H9 (cell line): ENCODE data around the gene C19orf25. TPM values are rescaled to one million over a fixed set of nuclear protein-coding genes. Genes with fewer than 3 reads are reported as not detected.
A peak's percentile ranks its signal among the peaks of the same experiment; 100 is the strongest.

Source experiments
- DNase-seq: peaks from one replicate; pipeline ENCODE4 v3.0.0-alpha.2; 2017
- H2AFZ ChIP-seq: one replicate; pipeline ENCODE4 v1.6.1; 2013; ENCODE audit warnings: mild to moderate bottlenecking, low read length, control low read depth, moderate library complexity
- H2AK5ac ChIP-seq: 2 replicates; pipeline ENCODE4 v1.6.1; 2013; ENCODE audit warnings: low read length, control low read depth, mixed read lengths; ENCODE audit not compliant: insufficient read length
- H2BK120ac ChIP-seq: one replicate; pipeline ENCODE4 v1.6.1; 2013; ENCODE audit warnings: low read depth, mild to moderate bottlenecking, low read length, control low read depth, inconsistent platforms; ENCODE audit not compliant: poor library complexity, severe bottlenecking
- H2BK12ac ChIP-seq: 2 replicates; pipeline ENCODE4 v1.6.1; 2013; ENCODE audit warnings: low read length, control low read depth, mixed read lengths, low read depth; ENCODE audit not compliant: insufficient read length
- H2BK15ac ChIP-seq: 2 replicates; pipeline ENCODE4 v1.6.1; 2013; ENCODE audit warnings: low read depth, low read length, control low read depth
- H2BK20ac ChIP-seq: one replicate; pipeline ENCODE4 v1.6.1; 2013; ENCODE audit warnings: low read depth, mild to moderate bottlenecking, low read length, control low read depth, inconsistent platforms; ENCODE audit not compliant: poor library complexity, severe bottlenecking
- H2BK5ac ChIP-seq: 2 replicates; pipeline ENCODE4 v1.6.1; 2013; ENCODE audit warnings: low read length, control low read depth, mixed read lengths; ENCODE audit not compliant: insufficient read length
- H3K14ac ChIP-seq: 2 replicates; pipeline ENCODE4 v1.6.1; 2013; ENCODE audit warnings: low read length, control low read depth; ENCODE audit not compliant: insufficient read depth
- H3K18ac ChIP-seq: 2 replicates; pipeline ENCODE4 v1.6.1; 2013; ENCODE audit warnings: low read depth, mild to moderate bottlenecking, mixed read lengths, low read length, control low read depth; ENCODE audit not compliant: insufficient read length
- H3K23ac ChIP-seq: 2 replicates; pipeline ENCODE4 v1.6.1; 2013; ENCODE audit warnings: low read length, control low read depth, mixed read lengths, low read depth; ENCODE audit not compliant: insufficient read length
- H3K23me2 ChIP-seq: 2 replicates; pipeline ENCODE4 v1.6.1; 2013; ENCODE audit warnings: low read depth, mild to moderate bottlenecking, mixed read lengths, low read length, control low read depth; ENCODE audit not compliant: insufficient read length, poor library complexity, severe bottlenecking
- H3K27ac ChIP-seq: 2 replicates; pipeline ENCODE4 v1.5.1; 2013; ENCODE audit warnings: low read length, control low read depth, mixed read lengths, low read depth; ENCODE audit not compliant: insufficient read length
- H3K27me3 ChIP-seq: 2 replicates; pipeline ENCODE4 v1.6.1; 2013; ENCODE audit warnings: low read length, control low read depth, inconsistent platforms; ENCODE audit not compliant: insufficient read depth
- H3K4ac ChIP-seq: 2 replicates; pipeline ENCODE4 v1.6.1; 2013; ENCODE audit warnings: low read depth, mild to moderate bottlenecking, control low read depth, inconsistent platforms, low read length, moderate library complexity
- H3K4me1 ChIP-seq: 2 replicates; pipeline ENCODE4 v1.6.1; 2013; ENCODE audit warnings: low read length, control low read depth, inconsistent platforms; ENCODE audit not compliant: insufficient read depth
- H3K4me2 ChIP-seq: 2 replicates; pipeline ENCODE4 v1.6.1; 2013; ENCODE audit warnings: low read length, control low read depth, mixed read lengths; ENCODE audit not compliant: insufficient read length, insufficient read depth
- H3K56ac ChIP-seq: 2 replicates; pipeline ENCODE4 v1.6.1; 2013; ENCODE audit warnings: low read depth, mild to moderate bottlenecking, mixed read lengths, low read length, control low read depth; ENCODE audit not compliant: insufficient read length
- H3K79me1 ChIP-seq: 2 replicates; pipeline ENCODE4 v1.6.1; 2013; ENCODE audit warnings: low read depth, mild to moderate bottlenecking, moderate library complexity, low read length, control low read depth, inconsistent platforms; ENCODE audit not compliant: insufficient read depth, poor library complexity, severe bottlenecking
- H3K79me2 ChIP-seq: 2 replicates; pipeline ENCODE4 v1.6.1; 2013; ENCODE audit warnings: low read length, control low read depth, inconsistent platforms; ENCODE audit not compliant: insufficient read depth
- H3K9ac ChIP-seq: 2 replicates; pipeline ENCODE4 v1.6.1; 2013; ENCODE audit warnings: low read length, control low read depth, mixed read lengths; ENCODE audit not compliant: insufficient read length; ENCODE audit errors: extremely low read depth
- H3K9me3 ChIP-seq: one replicate; pipeline ENCODE4 v1.6.1; 2013; ENCODE audit warnings: low read depth, low read length, inconsistent platforms; ENCODE audit not compliant: control insufficient read depth
- H3T11ph ChIP-seq: one replicate; pipeline ENCODE4 v1.6.1; 2013; ENCODE audit warnings: mild to moderate bottlenecking, low read length, control low read depth, inconsistent platforms
- H4K20me1 ChIP-seq: one replicate; pipeline ENCODE4 v1.6.1; 2013; ENCODE audit not compliant: control insufficient read depth, insufficient read length, insufficient read depth
- H4K5ac ChIP-seq: 2 replicates; pipeline ENCODE4 v1.6.1; 2013; ENCODE audit warnings: low read depth, mild to moderate bottlenecking, mixed read lengths, low read length, control low read depth; ENCODE audit not compliant: insufficient read length
- H4K8ac ChIP-seq: replicated peaks from 2 replicates; pipeline ENCODE4 v1.6.1; 2013; ENCODE audit warnings: low read length, control low read depth, mixed read lengths, low read depth; ENCODE audit not compliant: insufficient read length
- H4K91ac ChIP-seq: 2 replicates; pipeline ENCODE4 v1.6.1; 2013; ENCODE audit warnings: low read depth, mild to moderate bottlenecking, moderate library complexity, mixed read lengths, low read length, control low read depth; ENCODE audit not compliant: insufficient read length
- H3K27ac Mint-ChIP-seq, 3 experiments: 2 replicates in 2 of 3; 3 replicates in 1 of 3; pipeline ENCODE4 v1.8.0; 2020 to 2021; ENCODE audit warnings: mixed read lengths in 3 of 3, mild to moderate bottlenecking in 1 of 3, moderate library complexity in 1 of 3
- H3K27me3 Mint-ChIP-seq: 2 replicates; pipeline ENCODE4 v1.8.0; 2021; ENCODE audit warnings: low read depth, mild to moderate bottlenecking, moderate library complexity, mixed read lengths
- H3K36me3 Mint-ChIP-seq, 3 experiments: 2 replicates in 2 of 3; 3 replicates in 1 of 3; pipeline ENCODE4 v1.8.0; 2020 to 2021; ENCODE audit warnings: low read depth in 3 of 3, mixed read lengths in 3 of 3; ENCODE audit not compliant: insufficient read depth in 1 of 3
- H3K4me1 Mint-ChIP-seq, 2 experiments: 2 replicates each; pipeline ENCODE4 v1.8.0; 2020; ENCODE audit warnings: mixed read lengths in 2 of 2
- H3K4me3 Mint-ChIP-seq, 2 experiments: 2 replicates in 1 of 2; 3 replicates in 1 of 2; pipeline ENCODE4 v1.8.0; 2020 to 2021; ENCODE audit warnings: mild to moderate bottlenecking in 2 of 2, mixed read lengths in 2 of 2, moderate library complexity in 1 of 2
- H3K9me3 Mint-ChIP-seq, 2 experiments: 2 replicates in 1 of 2; 3 replicates in 1 of 2; pipeline ENCODE4 v1.8.0; 2020; ENCODE audit warnings: mild to moderate bottlenecking in 2 of 2, mixed read lengths in 2 of 2, moderate library complexity in 1 of 2
- CTCF ChIP-seq: fragments of 200-600 bp; sonication (generic); conservative IDR thresholded peaks from 3 replicates; pipeline ENCODE4 v1.8.0; 2021; ENCODE audit warnings: antibody characterized with exemption, mild to moderate bottlenecking
- WGBS: extraction: QIAGEN DNeasy Blood & Tissue Kit; methylation state at CpG from one replicate; pipeline ENCODE4 v1.1.7; 2013; ENCODE audit warnings: missing lambda C conversion rate, low lambda C conversion rate, mixed read lengths; ENCODE audit not compliant: insufficient read length; ENCODE audit errors: extremely low coverage; 5-methylcytosine and 5-hydroxymethylcytosine counted together
- total RNA-seq: library from RNA; stranded (reverse); gene quantifications from 2 replicates; pipeline ENCODE4 v1.2.1, GENCODE V29; 2021

Gene C19orf25
- total RNA-seq, 1 experiment from 2014 or later = 36.8 TPM

- Histone ChIP-seq H3K14ac (peak overlapping the region; percentile 51; the same call in 1 of the 2 replicates), H3K27ac (no peak overlapping the region), H4K91ac (no peak overlapping the region), H4K8ac (no peak overlapping the region), H4K20me1 (no peaks in the 10 kb centered on the region), H3K4ac (no peak overlapping the region), H3T11ph (no peak overlapping the region), H2BK15ac (no peak overlapping the region), H3K27me3 (peaks cover 23% of the 10 kb centered on the region; the same call in 1 of the 2 replicates), H3K9me3 (no peaks in the 10 kb centered on the region), H3K79me2 (no peaks in the 10 kb centered on the region), H2BK5ac (no peak overlapping the region), H2AFZ (no peak overlapping the region), H3K56ac (no peak overlapping the region), H3K79me1 (no peaks in the 10 kb centered on the region), H3K18ac (peak overlapping the region; percentile 32), H2AK5ac (no peak overlapping the region), H2BK12ac (no peak overlapping the region), H2BK20ac (no peak overlapping the region), H4K5ac (no peak overlapping the region), H3K4me1 (no peaks in the 10 kb centered on the region; the same call in 1 of the 2 replicates), H3K23me2 (peaks cover 15% of the 10 kb centered on the region), H3K23ac (no peak overlapping the region), H3K9ac (no peak overlapping the region), H3K4me2 (no peak overlapping the region), H2BK120ac (no peak overlapping the region)
- TF ChIP-seq CTCF = no peak
- Mint-ChIP-seq H3K4me1 (peaks cover 13 to 46% of the 10 kb centered on the region in 2 experiments), H3K27ac (no peak overlapping the region), H3K27me3 (peaks cover 83% of the 10 kb centered on the region), H3K9me3 (no peaks in the 10 kb centered on the region; a peak in 1 of 5 replicates), H3K36me3 (peaks cover 0 to 2% (median under 1%) of the 10 kb centered on the region in 3 experiments; a peak in 1 of 7 replicates), H3K4me3 (peak overlapping the region in 1 of 2 experiments; percentile 53; a peak in 1 of 5 replicates)
- WGBS = no CpG with 5 or more reads among the region's 39 CpGs
- DNase-seq = peak; percentile 75
Measured at GRCh38 chr19:1451916-1452801, 26.9 kb downstream of the C19orf25 start.
